Measurements from ENCODE around the gene IPO5. TPM values are rescaled to one million over a fixed set of nuclear protein-coding genes. Genes with fewer than 3 reads are reported as not detected.

The IPO5 gene
- total and polyA plus RNA-seq, 2 of the 4 experiments (the other 2 are of a cell fraction) = 89.2 to 270 TPM

GRCh38 chr13:97911311-97912138 lies 42.0 kb upstream of the IPO5 start (continued):
- TF ChIP-seq FOS (IDR thresholded peaks at IDR 0.05; ENCODE audit: low read depth, low read length) = no peak
- TF ChIP-seq MAFK (IDR thresholded peaks at IDR 0.05; ENCODE audit: low read depth, low read length) = no peak

- Histone ChIP-seq H3K23ac (ENCODE audit: low read depth, low read length) (no peak overlapping the region), H2AK5ac (ENCODE audit: low read depth, low read length) (no peak overlapping the region), H4K20me1 (ENCODE audit: insufficient read depth, low read length) (no peaks in the 10 kb centered on the region), H3K4me3 (ENCODE audit: insufficient read depth, low read depth, low read length) (no peak overlapping the region), H3K18ac (ENCODE audit: low read depth, low read length) (no peak overlapping the region), H3K4me2 (ENCODE audit: low read depth, low read length) (no peak overlapping the region), H3K36me3 (ENCODE audit: control insufficient read depth, insufficient read depth, low read length) (no peaks in the 10 kb centered on the region), H2BK15ac (ENCODE audit: low read depth, low read length) (no peak overlapping the region), H2BK120ac (ENCODE audit: low read depth, low read length) (no peak overlapping the region), H4K8ac (ENCODE audit: low read depth in 2 of 2, low read length in 2 of 2) (no peak overlapping the region), H2AK9ac (replicated peaks; ENCODE audit: low read depth, low read length, poor library complexity) (no peak overlapping the region), H2BK20ac (ENCODE audit: low read depth, low read length) (no peak overlapping the region), H3K9me1 (ENCODE audit: insufficient read depth, low read length) (peaks cover 3% of the 10 kb centered on the region; the same call in 1 of the 2 replicates), H3K4me1 (ENCODE audit: control insufficient read depth, insufficient read depth, low read length) (no peaks in the 10 kb centered on the region), H3K9me3 (ENCODE audit: control insufficient read depth, insufficient read depth, low read length) (no peaks in the 10 kb centered on the region; the same call in 1 of the 2 replicates), H2AFZ (replicated peaks; ENCODE audit: low read length, poor library complexity) (no peak overlapping the region), H3K27ac (ENCODE audit: insufficient read depth, low read length) (no peak overlapping the region), H4K91ac (ENCODE audit: insufficient read depth, low read depth, low read length) (no peak overlapping the region), H3K14ac (replicated peaks; ENCODE audit: low read depth, low read length) (no peak overlapping the region), H3K56ac (ENCODE audit: extremely low read depth, insufficient read depth, low read length) (no peak overlapping the region), H3K27me3 (ENCODE audit: control insufficient read depth, insufficient read depth, low read length) (no peaks in the 10 kb centered on the region), H3K79me1 (ENCODE audit: low read depth in 1 of 2, low read length in 2 of 2) (no peaks in the 10 kb centered on the region), H2BK5ac (ENCODE audit: low read depth, low read length, poor library complexity, severe bottlenecking) (no peak overlapping the region), H4K5ac (ENCODE audit: low read depth, low read length) (no peak overlapping the region), H3K9ac (ENCODE audit: low read depth, low read length) (no peak overlapping the region), H3K4ac (ENCODE audit: low read depth, low read length) (no peak overlapping the region)
- POLR2A ChIA-PET (ENCODE audit: unreplicated experiment) = no interaction called here
- no peak for TF ChIP-seq RFX5 (IDR thresholded peaks at IDR 0.05; ENCODE audit: low read depth, low read length)
- DNase-seq (no peak), ATAC-seq (ENCODE audit: low read depth) (no peak)
- dilution Hi-C loops (cut with HindIII; ENCODE audit: low sequenced_read_pairs, unreplicated experiment) = no loop called here
- BruUV-seq (replicated peaks) = no TSS peak
- CTCF ChIA-PET = interaction anchor here (0.7 to 2.2 kb wide), 4 partner anchors 9 to 19 kb away, joined by 3 to 7 read pairs (median 4); no protein-coding TSS in a partner anchor
- WGBS, 2 experiments (ENCODE audit: extremely low coverage in 2 of 2, insufficient read length in 1 of 2) = 100% methylated on average over 3 of the region's 6 CpGs; no CpG with 5 or more reads in 1 of the 2 experiments
- in situ Hi-C loops (cut with MboI; ENCODE audit: low sequenced_read_pairs) = no loop called here
- intact Hi-C loops (cut with micrococcal nuclease) = loop anchor here (5.0 kb wide), 1 partner anchor 55 kb away; no protein-coding TSS in a partner anchor
Measured at GRCh38 chr13:97912139-97912535, 41.3 kb upstream of the IPO5 start.

All from IMR-90 (cell line).